GM23338 (cell line): ENCODE results near the gene SLC26A5.

Experiments
- CREB1 ChIP-seq: fragments of 250-450 bp; sonication (Bioruptor Pico); IDR thresholded peaks from 2 replicates; pipeline ENCODE4 v1.5.0; 2020; ENCODE audit warnings: low read depth, mild to moderate bottlenecking, moderate library complexity
- CTCF ChIP-seq, 2 experiments: fragments of 200-600 bp in 1 of 2; sonication (generic) in 1 of 2; conservative IDR thresholded peaks; 2 replicates each; pipeline versions ENCODE4 v1.5.1 to v1.6.1; 2016 to 2017; ENCODE audit warnings: antibody characterized with exemption in 2 of 2, low read depth in 2 of 2, mild to moderate bottlenecking in 2 of 2, moderate library complexity in 1 of 2
- EZH2 ChIP-seq: fragments of 200-600 bp; sonication (generic); IDR thresholded peaks from one replicate; pipeline ENCODE4 v1.8.0; 2017; ENCODE audit warnings: antibody characterized with exemption, mild to moderate bottlenecking, low read depth; ENCODE audit not compliant: unreplicated experiment
- POLR2AphosphoS5 ChIP-seq: IDR thresholded peaks from 2 replicates; pipeline ENCODE4 v1.6.1; 2016; ENCODE audit warnings: antibody characterized with exemption, low read depth
- REST ChIP-seq: IDR thresholded peaks from one replicate; pipeline ENCODE4 v1.6.1; 2018; ENCODE audit warnings: antibody characterized with exemption; ENCODE audit not compliant: unreplicated experiment

- TF ChIP-seq CTCF (conservative IDR thresholded peaks at IDR 0.05; ENCODE audit: low read depth in 2 of 2) (no peak), REST (no peak), POLR2AphosphoS5 (0 out of 2 replicates have a peak, but pooled peaks have one; percentile 1), CREB1 (CRISPR knock-in tag) (no peak), EZH2 (no peak)
These were observed 569 bp downstream of the SLC26A5 start for GRCh38 chr7:103445228-103446048.
